HepG2 (cell line): ENCODE data around the gene MT1M. TPM values are rescaled to one million over a fixed set of nuclear protein-coding genes. Genes with fewer than 3 reads are reported as not detected.
"Not testable (repeated sequence)": the region's sequence is repeated elsewhere in the genome, so short reads cannot be mapped to it uniquely, and the experiment has no call there.

Experiments used
- ATAC-seq: fragments of 200-7000 bp; cut with Tn5 transposase; 3 replicates; pipeline ENCODE4 v1.9.1; 2020; ENCODE audit warnings: mild to moderate bottlenecking, moderate library complexity
- BruUV-seq: library from RNA; stranded (reverse); fragments of 400-500 nt; replicated peaks from 2 replicates; lab custom pipeline; 2021; lab: Mats Ljungman, UMichigan
- CTCF ChIA-PET: fragments of 300-600 bp; formaldehyde crosslinking; extraction: SDS; loops from one replicate; lab custom pipeline; 2021; ENCODE audit warnings: low total read pairs, inconsistent platforms, low intra/inter-chr PET ratio; lab: Yijun Ruan, JAX
- POLR2A ChIA-PET: fragments of 350-600 bp; sonication (Branson Sonifier 250); formaldehyde crosslinking; loops from one replicate; lab custom pipeline; 2020; ENCODE audit warnings: antibody characterized with exemption, inconsistent platforms; lab: Yijun Ruan, JAX
- DNase-seq: peaks from one replicate; pipeline ENCODE4 v3.0.0-alpha.2; 2015; ENCODE audit warnings: low spot score
- FAIRE-seq: peaks from 3 replicates; lab custom pipeline; 2011; peaks lifted over from hg19 to GRCh38; lab: Jason Lieb, UNC
- H2AFZ ChIP-seq: one replicate; pipeline ENCODE4 v1.6.1; 2011; ENCODE audit warnings: low read length, inconsistent platforms
- H3K27ac ChIP-seq: fragments of 300-600 bp; 3 replicates; pipeline ENCODE4 v1.8.0; 2011; ENCODE audit warnings: mixed run types, mild to moderate bottlenecking, mixed read lengths, low read length, inconsistent platforms; ENCODE audit not compliant: insufficient read depth; ENCODE audit errors: extremely low read length
- H3K27me3 ChIP-seq, 2 experiments: fragments of 200-600 bp in 1 of 2; 2 replicates in 1 of 2; 3 replicates in 1 of 2; pipeline versions ENCODE4 v1.6.0 to v1.8.0; 2011; ENCODE audit warnings: low read length in 2 of 2, mild to moderate bottlenecking in 2 of 2, moderate library complexity in 2 of 2, inconsistent platforms in 1 of 2; ENCODE audit not compliant: insufficient read depth in 2 of 2, control insufficient read depth in 1 of 2
- H3K36me3 ChIP-seq, 2 experiments: fragments of 200-600 bp in 1 of 2; replicated peaks in 1 of 2; 2 replicates in 1 of 2; 3 replicates in 1 of 2; pipeline versions ENCODE4 v1.5.1 to v1.8.0; 2011; ENCODE audit warnings: low read length in 2 of 2, inconsistent platforms in 1 of 2; ENCODE audit not compliant: insufficient read depth in 2 of 2, control insufficient read depth in 1 of 2
- H3K4me1 ChIP-seq: 2 replicates; pipeline ENCODE4 v1.5.1; 2012; ENCODE audit warnings: low read length, inconsistent platforms; ENCODE audit not compliant: insufficient read depth
- H3K4me2 ChIP-seq: 2 replicates; pipeline ENCODE4 v1.6.0; 2011; ENCODE audit warnings: low read depth, low read length, inconsistent platforms
- H3K4me3 ChIP-seq, 3 experiments: fragments of 200-600 bp in 1 of 3; sonication (generic), shearing (Covaris generic) in 1 of 3; replicated peaks in 1 of 3; 2 replicates each; pipeline ENCODE4 v1.5.1; 2011 to 2016; ENCODE audit warnings: low read length in 3 of 3, inconsistent platforms in 2 of 3, low read depth in 2 of 3, mild to moderate bottlenecking in 2 of 3, control low read depth in 1 of 3, mixed read lengths in 1 of 3; ENCODE audit not compliant: insufficient read depth in 1 of 3
- H3K79me2 ChIP-seq: one replicate; pipeline ENCODE4 v1.6.1; 2011; ENCODE audit warnings: low read length, inconsistent platforms; ENCODE audit not compliant: insufficient read depth
- H3K9ac ChIP-seq: 2 replicates; pipeline ENCODE4 v1.6.0; 2011; ENCODE audit warnings: mild to moderate bottlenecking, low read depth, low read length, inconsistent platforms; ENCODE audit not compliant: insufficient read depth
- H3K9me3 ChIP-seq: 2 replicates; pipeline ENCODE4 v1.5.1; 2012; ENCODE audit warnings: mild to moderate bottlenecking, low read length
- H4K20me1 ChIP-seq: 2 replicates; pipeline ENCODE4 v1.6.0; 2011; ENCODE audit warnings: inconsistent platforms, mild to moderate bottlenecking, low read length, moderate library complexity; ENCODE audit not compliant: insufficient read depth
- CBX2 ChIP-seq, 2 experiments: fragments of 200-600 bp in 1 of 2; sonication (generic); formaldehyde crosslinking in 1 of 2; IDR thresholded peaks; 2 replicates each; pipeline versions ENCODE4 v1.7.0 to v1.8.1; 2018 to 2022; ENCODE audit warnings: low read depth in 2 of 2, low read length in 1 of 2, mild to moderate bottlenecking in 1 of 2, missing genetic modification reagents in 1 of 2
- MTF2 ChIP-seq: sonication (generic); formaldehyde crosslinking; IDR thresholded peaks from 2 replicates; pipeline ENCODE4 v1.5.0; 2020; ENCODE audit warnings: missing genetic modification reagents, borderline replicate concordance
- MZF1 ChIP-seq: sonication (generic); formaldehyde crosslinking; IDR thresholded peaks from 2 replicates; pipeline ENCODE4 v1.8.1; 2023; ENCODE audit warnings: mild to moderate bottlenecking, missing genetic modification reagents, borderline replicate concordance
- RORA ChIP-seq: sonication (generic); formaldehyde crosslinking; IDR thresholded peaks from 2 replicates; pipeline ENCODE4 v1.5.0; 2020; ENCODE audit warnings: mild to moderate bottlenecking, missing genetic modification reagents, moderate library complexity
- SPEN ChIP-seq: sonication (generic); formaldehyde crosslinking; IDR thresholded peaks from 2 replicates; pipeline ENCODE4 v1.5.1; 2020; ENCODE audit warnings: low read depth, mild to moderate bottlenecking, missing genetic modification reagents
- WGBS: methylation state at CpG from one replicate; pipeline ENCODE4 v1.1.6; 2017; ENCODE audit warnings: low lambda C conversion rate; 5-methylcytosine and 5-hydroxymethylcytosine counted together
- in situ Hi-C: cut with HindIII; loops from 2 replicates; pipeline ENCODE4 v1.10.0; 2017; ENCODE audit warnings: low pct_unique_long_range_greater_than_20kb; ENCODE audit not compliant: extremely low pct_ligation_motif_present
- intact Hi-C: fragments of 100-400 bp; cut with micrococcal nuclease; formaldehyde crosslinking; loops from one replicate; pipeline ENCODE4 v1.10.0; 2022; ENCODE audit not compliant: unreplicated experiment
- polyA plus RNA-seq, 8 experiments: library from polyadenylated mRNA; depleted of rRNA in 3 of 8; stranded (reverse) in 7 of 8; unstranded in 1 of 8; fragments of >200 nt; fragmentation: Illumina TruSeq in 4 of 8; extraction: Trizol in 4 of 8; gene quantifications; 2 replicates each; pipeline versions ENCODE4 v1.2.1 to v1.2.3, GENCODE V29; 2011 to 2016; ENCODE audit warnings: low read depth in 4 of 8, missing spikeins in 1 of 8, mixed read lengths in 1 of 8; ENCODE audit not compliant: insufficient read depth in 1 of 8
- total RNA-seq, 5 experiments: library from RNA; depleted of rRNA; stranded (reverse); fragments of >200 nt; fragmentation: Illumina TruSeq; extraction: Trizol; gene quantifications; 2 replicates each; pipeline ENCODE4 v1.2.3, GENCODE V29; 2016; ENCODE audit warnings: low read depth in 1 of 5
- TF ChIP-seq, protein P1 (sequence below): sonication (generic); formaldehyde crosslinking; IDR thresholded peaks from 2 replicates; pipeline ENCODE4 v1.4.0; 2020; ENCODE audit warnings: missing genetic modification reagents
- TF ChIP-seq, protein P2 (sequence below): IDR thresholded peaks from 2 replicates; pipeline ENCODE4 v1.6.1; 2018; ENCODE audit warnings: missing genetic modification reagents
- TF ChIP-seq, protein P3 (sequence below): fragments of 450-650 bp; IDR thresholded peaks from 2 replicates; pipeline ENCODE4 v1.6.1; 2017
- TF ChIP-seq, protein P4 (sequence below): sonication (generic); formaldehyde crosslinking; IDR thresholded peaks from 2 replicates; pipeline ENCODE4 v1.5.0; 2020; ENCODE audit warnings: missing genetic modification reagents, mild to moderate bottlenecking, borderline replicate concordance

MT1M gene
- total and polyA plus RNA-seq, 2 of the 13 experiments (the other 11 are each of a cell fraction or from before 2014, with no cell fraction given), result 4.6 TPM; not detected in 1

DNA sequence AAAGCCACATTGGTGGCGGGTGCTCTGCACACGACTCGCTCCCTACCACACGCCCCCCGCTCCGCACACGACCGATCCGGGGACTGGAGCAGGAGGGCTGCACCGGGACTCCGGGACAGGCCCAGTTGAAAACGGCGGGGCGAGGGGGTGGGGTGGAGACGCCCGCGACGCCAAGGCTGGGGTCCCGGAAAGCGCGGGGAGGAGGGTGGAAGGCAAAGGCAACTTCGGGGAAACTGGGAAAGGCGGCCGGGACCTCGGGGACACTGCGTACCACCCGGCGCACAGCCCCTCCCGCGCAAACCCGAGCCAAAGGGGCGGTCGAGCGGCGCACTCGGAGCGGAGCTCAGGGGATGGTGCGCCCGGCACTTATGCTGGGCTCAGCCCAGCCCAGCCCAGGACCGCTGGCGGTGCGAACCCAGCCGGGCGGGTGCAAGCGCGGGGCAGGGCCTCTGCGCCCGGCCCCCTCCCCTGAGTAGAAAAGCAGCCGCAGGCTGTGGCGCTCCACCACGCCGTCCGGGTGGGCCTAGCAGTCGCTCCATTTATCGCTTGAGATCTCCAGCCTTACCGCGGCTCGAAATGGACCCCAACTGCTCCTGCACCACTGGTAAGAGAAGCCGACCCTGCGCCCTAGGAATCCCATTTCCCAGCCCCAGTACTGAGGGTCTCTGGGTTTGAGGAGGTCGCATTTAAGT lies at the start of gene MT1M (continued):
- TF ChIP-seq SPEN (CRISPR knock-in tag) (0 out of 2 replicates have a peak, but pooled peaks have one; percentile 26), MTF2 (CRISPR knock-in tag) (peak; percentile 97; the same call in 1 of the 2 replicates), MZF1 (peak; percentile 82; the same call in 1 of the 2 replicates), RORA (CRISPR knock-in tag) (no peak), CBX2 (IDR thresholded peaks at IDR 0.05; ENCODE audit: low read depth, low read length) (no peak), CBX2 (CRISPR knock-in tag; IDR thresholded peaks at IDR 0.05; ENCODE audit: low read depth) (no peak)
- TF ChIP-seq, protein P1, sequence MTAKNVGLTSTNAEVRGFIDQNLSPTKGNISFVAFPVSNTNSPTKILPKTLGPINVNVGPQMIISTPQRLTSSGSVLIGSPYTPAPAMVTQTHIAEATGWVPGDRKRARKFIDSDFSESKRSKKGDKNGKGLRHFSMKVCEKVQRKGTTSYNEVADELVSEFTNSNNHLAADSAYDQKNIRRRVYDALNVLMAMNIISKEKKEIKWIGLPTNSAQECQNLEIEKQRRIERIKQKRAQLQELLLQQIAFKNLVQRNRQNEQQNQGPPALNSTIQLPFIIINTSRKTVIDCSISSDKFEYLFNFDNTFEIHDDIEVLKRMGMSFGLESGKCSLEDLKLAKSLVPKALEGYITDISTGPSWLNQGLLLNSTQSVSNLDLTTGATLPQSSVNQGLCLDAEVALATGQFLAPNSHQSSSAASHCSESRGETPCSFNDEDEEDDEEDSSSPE, result no peak
- TF ChIP-seq, protein P2, sequence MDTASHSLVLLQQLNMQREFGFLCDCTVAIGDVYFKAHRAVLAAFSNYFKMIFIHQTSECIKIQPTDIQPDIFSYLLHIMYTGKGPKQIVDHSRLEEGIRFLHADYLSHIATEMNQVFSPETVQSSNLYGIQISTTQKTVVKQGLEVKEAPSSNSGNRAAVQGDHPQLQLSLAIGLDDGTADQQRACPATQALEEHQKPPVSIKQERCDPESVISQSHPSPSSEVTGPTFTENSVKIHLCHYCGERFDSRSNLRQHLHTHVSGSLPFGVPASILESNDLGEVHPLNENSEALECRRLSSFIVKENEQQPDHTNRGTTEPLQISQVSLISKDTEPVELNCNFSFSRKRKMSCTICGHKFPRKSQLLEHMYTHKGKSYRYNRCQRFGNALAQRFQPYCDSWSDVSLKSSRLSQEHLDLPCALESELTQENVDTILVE (CRISPR knock-in tag), result no peak
- TF ChIP-seq, protein P3, sequence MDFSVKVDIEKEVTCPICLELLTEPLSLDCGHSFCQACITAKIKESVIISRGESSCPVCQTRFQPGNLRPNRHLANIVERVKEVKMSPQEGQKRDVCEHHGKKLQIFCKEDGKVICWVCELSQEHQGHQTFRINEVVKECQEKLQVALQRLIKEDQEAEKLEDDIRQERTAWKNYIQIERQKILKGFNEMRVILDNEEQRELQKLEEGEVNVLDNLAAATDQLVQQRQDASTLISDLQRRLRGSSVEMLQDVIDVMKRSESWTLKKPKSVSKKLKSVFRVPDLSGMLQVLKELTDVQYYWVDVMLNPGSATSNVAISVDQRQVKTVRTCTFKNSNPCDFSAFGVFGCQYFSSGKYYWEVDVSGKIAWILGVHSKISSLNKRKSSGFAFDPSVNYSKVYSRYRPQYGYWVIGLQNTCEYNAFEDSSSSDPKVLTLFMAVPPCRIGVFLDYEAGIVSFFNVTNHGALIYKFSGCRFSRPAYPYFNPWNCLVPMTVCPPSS, result no peak
- TF ChIP-seq, protein P4, sequence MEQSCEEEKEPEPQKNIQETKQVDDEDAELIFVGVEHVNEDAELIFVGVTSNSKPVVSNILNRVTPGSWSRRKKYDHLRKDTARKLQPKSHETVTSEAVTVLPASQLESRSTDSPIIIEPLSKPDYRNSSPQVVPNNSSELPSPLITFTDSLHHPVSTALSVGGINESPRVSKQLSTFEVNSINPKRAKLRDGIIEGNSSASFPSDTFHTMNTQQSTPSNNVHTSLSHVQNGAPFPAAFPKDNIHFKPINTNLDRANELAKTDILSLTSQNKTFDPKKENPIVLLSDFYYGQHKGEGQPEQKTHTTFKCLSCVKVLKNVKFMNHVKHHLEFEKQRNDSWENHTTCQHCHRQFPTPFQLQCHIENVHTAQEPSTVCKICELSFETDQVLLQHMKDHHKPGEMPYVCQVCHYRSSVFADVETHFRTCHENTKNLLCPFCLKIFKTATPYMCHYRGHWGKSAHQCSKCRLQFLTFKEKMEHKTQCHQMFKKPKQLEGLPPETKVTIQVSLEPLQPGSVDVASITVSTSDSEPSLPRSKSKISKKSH, result 0 out of 2 replicates have a peak, but pooled peaks have one; percentile 50

DNA sequence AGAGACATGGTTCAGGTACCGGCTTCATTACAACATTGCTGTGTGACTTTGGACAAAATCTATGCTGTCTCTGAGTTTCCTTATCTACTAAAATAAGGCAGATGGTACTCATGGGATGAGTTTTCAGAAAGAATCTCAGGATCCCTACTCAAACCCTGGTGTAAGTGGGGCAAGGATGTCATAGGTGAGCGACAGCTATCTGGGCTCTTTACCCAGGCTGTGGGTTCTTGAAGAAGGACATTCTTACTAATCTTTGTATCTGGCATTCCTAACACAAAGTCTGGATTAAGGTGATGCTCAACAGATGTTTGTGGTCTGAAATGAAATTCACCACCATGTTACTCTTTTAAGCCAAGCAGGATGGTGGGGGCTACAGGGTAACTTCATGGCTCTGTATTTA lies 49.5 kb upstream of the MT1M start:
- POLR2A ChIA-PET, result interaction anchor here (1.4 kb wide), 1 partner anchor 25 kb away, joined by 4 read pairs; the partner anchor contains the start of gene MT2A
- H3K79me2 ChIP-seq, H3K27ac ChIP-seq, H3K4me1 ChIP-seq, H2AFZ ChIP-seq, H3K4me3 ChIP-seq, H4K20me1 ChIP-seq, intact Hi-C loops, H3K9ac ChIP-seq, BruUV-seq, in situ Hi-C loops, ATAC-seq, CTCF ChIA-PET, DNase-seq, H3K4me2 ChIP-seq, FAIRE-seq, H3K9me3 ChIP-seq, H3K36me3 ChIP-seq: not testable (repeated sequence)
- peaks cover 4 to 39% of the 10 kb centered on the region in 2 experiments; a peak in 4 of 5 replicates for H3K27me3 ChIP-seq
- 65% methylated on average over 2 of the region's 2 CpGs for WGBS
